ENCODE results near the gene COMMD1.

DNA sequence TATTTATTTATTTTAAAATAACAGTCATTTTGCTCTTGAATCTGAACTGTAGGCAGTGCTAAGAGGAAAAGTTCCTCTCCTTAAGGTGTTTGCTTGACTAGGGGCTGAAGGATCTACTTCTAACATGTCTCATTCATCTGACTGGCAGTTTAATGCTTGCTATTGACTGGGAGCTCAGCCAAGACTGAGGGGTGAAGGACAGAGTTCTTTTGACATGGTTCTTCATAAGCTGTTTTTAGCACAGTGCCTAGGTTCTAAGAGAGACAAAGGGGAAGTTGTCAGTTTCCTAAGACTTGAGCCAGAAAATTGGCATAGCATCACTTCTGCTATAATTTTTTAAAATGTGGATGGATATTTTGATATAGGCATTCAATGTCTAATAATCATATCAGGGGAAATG, 73.0 kb downstream of the COMMD1 start:
- no peak for TF ChIP-seq POLR2AphosphoS5 (IDR thresholded peaks at IDR 0.05; ENCODE audit: insufficient read depth, low read depth, low read length)
- TF ChIP-seq, protein P1, sequence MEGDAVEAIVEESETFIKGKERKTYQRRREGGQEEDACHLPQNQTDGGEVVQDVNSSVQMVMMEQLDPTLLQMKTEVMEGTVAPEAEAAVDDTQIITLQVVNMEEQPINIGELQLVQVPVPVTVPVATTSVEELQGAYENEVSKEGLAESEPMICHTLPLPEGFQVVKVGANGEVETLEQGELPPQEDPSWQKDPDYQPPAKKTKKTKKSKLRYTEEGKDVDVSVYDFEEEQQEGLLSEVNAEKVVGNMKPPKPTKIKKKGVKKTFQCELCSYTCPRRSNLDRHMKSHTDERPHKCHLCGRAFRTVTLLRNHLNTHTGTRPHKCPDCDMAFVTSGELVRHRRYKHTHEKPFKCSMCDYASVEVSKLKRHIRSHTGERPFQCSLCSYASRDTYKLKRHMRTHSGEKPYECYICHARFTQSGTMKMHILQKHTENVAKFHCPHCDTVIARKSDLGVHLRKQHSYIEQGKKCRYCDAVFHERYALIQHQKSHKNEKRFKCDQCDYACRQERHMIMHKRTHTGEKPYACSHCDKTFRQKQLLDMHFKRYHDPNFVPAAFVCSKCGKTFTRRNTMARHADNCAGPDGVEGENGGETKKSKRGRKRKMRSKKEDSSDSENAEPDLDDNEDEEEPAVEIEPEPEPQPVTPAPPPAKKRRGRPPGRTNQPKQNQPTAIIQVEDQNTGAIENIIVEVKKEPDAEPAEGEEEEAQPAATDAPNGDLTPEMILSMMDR (IDR thresholded peaks at IDR 0.05; ENCODE audit: extremely low read depth in 1 of 2, insufficient read depth in 1 of 2, low read depth in 1 of 2, low read length in 2 of 2): no peak
- TF ChIP-seq JUN (IDR thresholded peaks at IDR 0.05; ENCODE audit: borderline replicate concordance, insufficient read depth, insufficient read length, low read depth): no peak
- no peak for TF ChIP-seq POLR2A (IDR thresholded peaks at IDR 0.05; ENCODE audit: low read depth, low read length)
- no peak for TF ChIP-seq EZH2 (IDR thresholded peaks at IDR 0.05; ENCODE audit: borderline replicate concordance, low read depth, low read length, severe bottlenecking)
